Suprapubic skin (tissue), 3 donors: ENCODE data around the gene NSD1.

Experiments used
- CTCF ChIP-seq, 2 donors: fragments of 200-600 bp in 1 of 2; fragments of 450-650 bp in 1 of 2; sonication (generic) in 1 of 2; IDR thresholded peaks; one replicate each; pipeline ENCODE4 v1.5.1; 2016 to 2019; ENCODE audit warnings: antibody characterized with exemption in 2 of 2, mild to moderate bottlenecking in 1 of 2, moderate library complexity in 1 of 2
- POLR2A ChIP-seq, 2 donors: fragments of 450-650 bp; IDR thresholded peaks; one replicate each; pipeline ENCODE4 v1.6.1; 2017; ENCODE audit warnings: antibody characterized with exemption in 2 of 2, mild to moderate bottlenecking in 2 of 2, moderate library complexity in 2 of 2

GRCh38 chr5:177225798-177226197, 92.2 kb downstream of the NSD1 start:
- TF ChIP-seq CTCF (IDR thresholded peaks at IDR 0.05) (no peak), POLR2A (IDR thresholded peaks at IDR 0.05) (no peak)
